B cell (primary cell): ENCODE data around the gene GRK6. TPM values are rescaled to one million over a fixed set of nuclear protein-coding genes. Genes with fewer than 3 reads are reported as not detected.

ENCODE experiments used
- ATAC-seq: fragments of 200-7000 bp; cut with Tn5 transposase; one replicate; pipeline ENCODE4 v1.10.0; 2021; ENCODE audit warnings: low read depth, mild to moderate bottlenecking, moderate number of reproducible peaks, moderate library complexity
- CTCF ChIA-PET: fragments of 350-600 bp; sonication (Branson Sonifier 250); formaldehyde crosslinking; loops from one replicate; lab custom pipeline; 2021; ENCODE audit warnings: antibody characterized with exemption, inconsistent platforms; lab: Charles Lee
- POLR2A ChIA-PET: fragments of 350-600 bp; sonication (Branson Sonifier 250); formaldehyde crosslinking; loops from one replicate; lab custom pipeline; 2021; ENCODE audit warnings: antibody characterized with exemption; lab: Charles Lee
- DNase-seq: peaks from one replicate; pipeline ENCODE4 v3.0.0; 2013
- H2AFZ ChIP-seq: 2 replicates; pipeline ENCODE4 v1.6.1; 2012; ENCODE audit warnings: mild to moderate bottlenecking, low read depth, low read length; ENCODE audit not compliant: insufficient read depth, poor library complexity, severe bottlenecking
- H3K27ac ChIP-seq, 2 donors: 1 replicate in 1 of 2; 2 replicates in 1 of 2; pipeline ENCODE4 v1.5.1; 2012 to 2013; ENCODE audit warnings: low read length in 2 of 2, mild to moderate bottlenecking in 2 of 2, moderate library complexity in 1 of 2
- H3K27me3 ChIP-seq, 4 experiments: fragments of 200-600 bp in 1 of 4; sonication (generic) in 1 of 4; replicated peaks in 1 of 4; 1 replicate in 2 of 4; 2 replicates in 2 of 4; pipeline versions ENCODE4 v1.6.1 to v1.7.0; 2013 to 2016; ENCODE audit warnings: low read length in 3 of 4, mild to moderate bottlenecking in 2 of 4, mixed read lengths in 1 of 4, moderate library complexity in 1 of 4; ENCODE audit not compliant: insufficient read depth in 4 of 4, control insufficient read depth in 3 of 4; ENCODE audit errors: control extremely low read depth in 1 of 4
- H3K36me3 ChIP-seq, 2 experiments: replicated peaks in 1 of 2; 1 replicate in 1 of 2; 2 replicates in 1 of 2; pipeline versions ENCODE4 v1.6.1 to v1.7.1; 2013; ENCODE audit warnings: low read length in 1 of 2; ENCODE audit not compliant: insufficient read depth in 2 of 2, control insufficient read depth in 1 of 2; ENCODE audit errors: control extremely low read depth in 1 of 2, extremely low read depth in 1 of 2
- H3K4me1 ChIP-seq, 2 donors: fragments of 200-600 bp in 1 of 2; sonication (generic) in 1 of 2; 1 replicate in 1 of 2; 2 replicates in 1 of 2; pipeline versions ENCODE4 v1.5.1 to v1.6.1; 2013 to 2017; ENCODE audit warnings: low read length in 2 of 2; ENCODE audit not compliant: control insufficient read depth in 2 of 2, insufficient read depth in 2 of 2
- H3K4me2 ChIP-seq: replicated peaks from 2 replicates; pipeline ENCODE3; 2012; ENCODE audit warnings: mild to moderate bottlenecking, low read depth, low read length; ENCODE audit not compliant: poor library complexity, severe bottlenecking
- H3K4me3 ChIP-seq, 5 experiments: fragments of 200-600 bp in 1 of 5; sonication (generic) in 1 of 5; 1 replicate in 3 of 5; 2 replicates in 2 of 5; pipeline versions ENCODE4 v1.5.1 to v1.7.0; 2011 to 2016; ENCODE audit warnings: low read length in 4 of 5, mild to moderate bottlenecking in 4 of 5, low read depth in 2 of 5, control low read depth in 1 of 5, moderate library complexity in 1 of 5; ENCODE audit not compliant: insufficient read depth in 1 of 5; ENCODE audit errors: control extremely low read depth in 1 of 5, extremely low read depth in 1 of 5
- H3K79me2 ChIP-seq: fragments of 200-600 bp; sonication (generic); one replicate; pipeline ENCODE4 v1.6.0; 2016; ENCODE audit warnings: low read length; ENCODE audit not compliant: control insufficient read depth, insufficient read depth
- H3K9ac ChIP-seq: fragments of 200-600 bp; sonication (generic); 2 replicates; pipeline ENCODE4 v1.6.1; 2017; ENCODE audit warnings: mild to moderate bottlenecking, low read length, moderate library complexity
- H3K9me3 ChIP-seq, 3 donors: one replicate each; pipeline versions ENCODE4 v1.6.1 to v1.7.1; 2013; ENCODE audit warnings: low read length in 2 of 3; ENCODE audit not compliant: control insufficient read depth in 2 of 3, insufficient read depth in 1 of 3; ENCODE audit errors: control extremely low read depth in 1 of 3
- H4K20me1 ChIP-seq: 2 replicates; pipeline ENCODE4 v1.6.0; 2012; ENCODE audit warnings: mild to moderate bottlenecking, low read length; ENCODE audit not compliant: insufficient read depth, control insufficient read depth, poor library complexity, severe bottlenecking
- H3K27ac Mint-ChIP-seq: one replicate; pipeline ENCODE4 v1.8.0; 2021; ENCODE audit warnings: mixed read lengths
- H3K27me3 Mint-ChIP-seq: one replicate; pipeline ENCODE4 v1.8.0; 2021; ENCODE audit warnings: mixed read lengths
- H3K4me1 Mint-ChIP-seq: one replicate; pipeline ENCODE4 v1.8.0; 2021; ENCODE audit warnings: mixed read lengths
- H3K4me3 Mint-ChIP-seq: one replicate; pipeline ENCODE4 v1.8.0; 2021; ENCODE audit warnings: mixed read lengths
- H3K9me3 Mint-ChIP-seq: one replicate; pipeline ENCODE4 v1.8.0; 2022; ENCODE audit warnings: mixed read lengths; ENCODE audit not compliant: insufficient read depth
- CTCF ChIP-seq: fragments of 200-600 bp; IDR thresholded peaks from one replicate; pipeline ENCODE4 v1.8.0; 2022; ENCODE audit warnings: antibody characterized with exemption, mild to moderate bottlenecking
- EZH2 ChIP-seq: IDR thresholded peaks from 2 replicates; pipeline ENCODE4 v1.6.1; 2012; ENCODE audit warnings: borderline replicate concordance, low read depth, mild to moderate bottlenecking, moderate library complexity, low read length; ENCODE audit not compliant: insufficient read depth, poor library complexity, severe bottlenecking
- WGBS: methylation state at CpG from one replicate; pipeline ENCODE4 v1.1.5; 2013; ENCODE audit warnings: missing lambda C conversion rate; ENCODE audit not compliant: insufficient coverage; 5-methylcytosine and 5-hydroxymethylcytosine counted together
- intact Hi-C: fragments of 100-400 bp; cut with micrococcal nuclease; formaldehyde crosslinking; loops from one replicate; pipeline ENCODE4 v1.10.0; 2022
- polyA plus RNA-seq: library from polyadenylated mRNA; depleted of rRNA; stranded (reverse); fragments of >200 nt; gene quantifications from 2 replicates; pipeline ENCODE4 v1.2.3, GENCODE V29; 2012
- total RNA-seq, 2 donors: library from RNA; stranded (reverse); fragments of 120-200 nt in 1 of 2; gene quantifications; 1 replicate in 1 of 2; 2 replicates in 1 of 2; pipeline versions ENCODE4 v1.2.3 to v1.2.4, GENCODE V29; 2013 to 2022

Gene GRK6
- total and polyA plus RNA-seq, 2 donors (not counting 1 experiment from before 2014, with no cell fraction given): 155 to 173 TPM

GRCh38 chr5:177388521-177389052 is 37.9 kb upstream of the GRK6 start:
- H3K27ac Mint-ChIP-seq: no peak overlapping the region
- H3K4me1 Mint-ChIP-seq: peaks cover 27% of the 10 kb centered on the region
- Histone ChIP-seq H3K9ac (no peak overlapping the region), H2AFZ (no peak overlapping the region), H3K36me3 (no peaks in the 10 kb centered on the region), H4K20me1 (no peaks in the 10 kb centered on the region), H3K4me1 (peaks cover 14 to 24% of the 10 kb centered on the region in 2 donors), H3K79me2 (no peaks in the 10 kb centered on the region), H3K4me2 (no peak overlapping the region), H3K27ac (no peak overlapping the region), H3K27me3 (peaks cover 0 to 5% (median 0%) of the 10 kb centered on the region in 4 experiments), H3K4me3 (no peak overlapping the region), H3K9me3 (no peaks in the 10 kb centered on the region)
- DNase-seq (no peak), ATAC-seq (no peak)
- no peak overlapping the region for H3K4me3 Mint-ChIP-seq
- intact Hi-C loops: no loop called here
- WGBS: 94% methylated on average over 8 of the region's 10 CpGs
- TF ChIP-seq EZH2: no peak
- TF ChIP-seq CTCF: no peak
- CTCF ChIA-PET: interaction anchor here (1.0 to 10.1 kb wide), 10 partner anchors 15 to 128 kb away, joined by 3 to 186 read pairs (median 20); partner anchors contain the start of genes DDX41, DOK3, F12 and PDLIM7
- POLR2A ChIA-PET: interaction anchor here (2.3 kb wide), 1 partner anchor 65 kb away, joined by 17 read pairs; no protein-coding TSS in a partner anchor
- peaks cover 15% of the 10 kb centered on the region for H3K27me3 Mint-ChIP-seq
- no peaks in the 10 kb centered on the region for H3K9me3 Mint-ChIP-seq
